HG03039 (cell line): ENCODE measurements around the gene TOR1A.
"Not testable (repeated sequence)": the region's sequence is repeated elsewhere in the genome, so short reads cannot be mapped to it uniquely, and the experiment has no call there.

Experiments
- ATAC-seq: cut with Tn5 transposase; IDR thresholded peaks from one replicate; pipeline ENCODE4 v1.9.1; 2021; ENCODE audit warnings: mild to moderate bottlenecking, moderate library complexity; ENCODE audit not compliant: unreplicated experiment

The TOR1A gene

DNA sequence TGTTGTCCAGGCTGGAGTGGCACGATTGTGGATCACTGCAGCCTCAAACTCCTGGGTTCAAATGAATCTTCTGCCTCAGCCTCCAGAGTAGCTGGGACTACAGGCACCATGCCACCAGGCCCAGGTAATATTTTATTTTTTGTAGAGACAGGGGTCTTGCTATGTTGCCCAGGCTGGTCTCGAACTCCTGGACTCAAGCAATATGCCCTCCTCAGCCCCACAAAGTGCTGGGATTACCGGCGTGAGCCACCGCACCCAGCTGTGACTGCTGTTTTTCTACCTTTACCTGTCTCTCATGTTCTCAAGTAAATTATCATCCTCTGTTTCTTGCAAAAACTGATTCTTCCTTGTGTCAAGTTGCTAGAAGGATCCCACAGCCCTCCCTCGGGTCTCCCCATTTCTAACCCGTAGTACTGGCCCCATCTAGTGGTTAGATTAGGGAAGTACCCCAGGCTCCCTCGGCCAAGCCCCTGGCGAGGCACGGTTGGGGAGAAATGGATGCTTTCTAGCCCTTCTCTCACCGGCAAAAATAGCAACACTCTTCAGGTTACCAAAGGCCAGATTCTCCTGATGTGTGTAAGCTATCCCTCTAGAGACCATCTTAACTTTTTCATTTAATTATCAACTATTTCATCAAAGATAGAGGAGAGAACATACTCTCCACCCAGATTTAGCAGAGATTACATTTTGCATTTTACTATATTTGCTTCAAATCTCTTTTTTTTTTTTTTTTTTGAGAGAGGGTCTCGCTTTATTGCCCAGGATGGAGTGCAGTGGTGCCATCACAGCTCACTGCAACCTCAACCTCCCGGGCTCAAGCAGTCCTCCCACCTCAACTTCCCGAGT lies 40.2 kb downstream of the TOR1A start:
- ATAC-seq: no peak

DNA sequence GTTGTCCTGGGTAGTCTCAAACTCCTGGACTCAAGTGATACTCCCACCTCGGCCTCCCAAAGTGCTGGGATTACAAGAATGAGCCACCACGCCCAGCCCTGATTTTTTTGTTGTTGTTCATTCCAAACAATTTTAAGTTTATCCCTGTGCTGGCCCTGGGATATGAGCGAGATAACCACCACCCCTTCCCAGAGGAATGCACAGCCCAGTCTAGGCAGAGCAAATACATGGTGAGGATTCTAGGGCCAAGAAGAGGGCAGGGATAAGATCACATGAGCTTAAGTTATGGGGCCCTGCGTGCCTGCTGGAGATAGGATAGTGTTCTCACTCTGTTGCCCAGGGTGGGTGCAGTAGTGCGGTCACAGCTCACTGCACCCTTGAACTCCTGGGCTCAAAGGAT lies 42.0 kb downstream of the TOR1A start:
- ATAC-seq: no peak

DNA sequence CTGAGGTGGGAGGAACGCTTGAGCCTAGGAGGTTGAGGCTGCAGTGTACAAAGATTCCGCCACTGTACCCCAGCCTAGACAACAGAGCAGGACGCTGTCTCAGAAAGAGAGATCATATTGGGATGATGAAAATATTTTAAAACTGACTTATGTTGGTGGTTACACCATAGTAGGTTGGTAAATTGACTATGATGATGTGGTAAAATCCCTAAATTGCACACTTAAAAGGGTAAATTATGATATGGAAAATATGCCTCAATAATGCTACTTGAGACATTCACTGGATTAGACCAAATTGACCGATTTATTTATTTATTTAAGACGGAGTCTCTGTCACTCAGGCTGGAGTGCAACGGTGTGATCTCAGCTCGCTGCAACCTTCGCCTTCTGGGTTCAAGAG lies 42.8 kb downstream of the TOR1A start:
- no peak for ATAC-seq

DNA sequence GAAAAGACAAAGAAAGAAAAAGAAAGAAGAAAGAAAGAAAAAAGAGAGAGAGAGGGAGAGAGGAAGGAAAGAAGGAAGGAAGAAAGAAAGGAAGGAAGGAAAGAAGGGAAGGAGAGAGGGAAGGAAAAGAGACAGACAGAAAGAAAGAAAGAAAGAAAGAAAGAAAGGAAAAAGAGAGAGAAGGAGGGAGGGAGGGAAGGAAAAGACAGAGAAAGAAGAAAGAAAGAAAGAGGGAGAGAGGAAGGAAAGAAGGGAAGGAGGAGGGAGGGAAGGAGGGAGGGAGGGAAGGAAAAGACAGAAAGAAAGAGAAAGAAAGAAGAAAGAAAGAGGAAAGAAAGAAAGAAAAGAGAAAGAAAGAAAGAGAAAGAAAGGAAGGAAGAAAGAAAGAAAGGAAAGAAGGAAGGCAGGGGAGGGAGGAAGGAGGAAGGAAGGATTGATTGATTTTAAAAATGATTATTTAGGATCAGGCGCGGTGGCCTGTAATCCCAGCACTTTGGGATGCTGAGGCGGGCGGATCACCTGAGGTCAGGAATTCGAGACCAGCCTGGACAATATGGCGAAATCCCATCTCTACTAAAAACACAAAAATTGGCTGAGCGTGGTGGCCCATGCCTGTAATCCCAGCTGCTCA lies 44.3 kb downstream of the TOR1A start:
- no peak for ATAC-seq

DNA sequence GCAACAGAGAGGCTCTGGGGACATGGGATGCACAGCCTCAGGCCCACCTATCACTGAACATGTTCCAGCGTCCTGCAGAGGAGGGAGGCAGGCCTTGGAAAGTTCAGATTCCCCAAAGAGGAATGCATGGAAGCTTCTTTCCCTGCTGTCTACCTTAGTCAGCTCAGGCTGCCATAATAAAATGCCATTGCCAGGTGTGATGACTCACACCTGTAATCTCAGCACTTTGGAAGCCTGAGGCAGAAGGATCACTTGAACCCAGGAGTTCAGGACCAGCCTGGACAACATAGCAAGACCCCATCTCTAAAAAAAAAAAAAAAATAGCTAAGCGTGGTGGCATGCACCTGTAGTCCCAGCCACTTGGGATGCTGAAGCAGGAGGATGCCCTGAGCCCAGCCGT lies 45.5 kb downstream of the TOR1A start:
- ATAC-seq: no peak

DNA sequence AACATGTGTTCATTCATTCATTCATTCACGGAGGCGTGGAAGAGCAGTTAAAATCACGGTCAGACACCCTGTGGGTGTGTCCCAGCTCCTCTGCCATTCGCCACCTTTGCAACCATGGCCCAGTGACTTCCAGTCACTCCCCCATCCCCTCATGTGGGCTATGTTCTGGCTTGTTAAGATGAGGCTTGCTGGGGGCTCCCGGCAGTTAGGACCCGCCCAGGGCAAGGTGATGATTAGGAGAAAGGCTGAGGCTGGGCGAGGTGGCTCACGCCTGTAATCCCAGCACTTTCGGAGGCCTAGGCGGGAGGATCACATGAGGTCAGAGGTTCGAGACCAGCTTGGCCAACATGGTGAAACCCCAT lies 46.2 kb downstream of the TOR1A start:
- no peak for ATAC-seq

DNA sequence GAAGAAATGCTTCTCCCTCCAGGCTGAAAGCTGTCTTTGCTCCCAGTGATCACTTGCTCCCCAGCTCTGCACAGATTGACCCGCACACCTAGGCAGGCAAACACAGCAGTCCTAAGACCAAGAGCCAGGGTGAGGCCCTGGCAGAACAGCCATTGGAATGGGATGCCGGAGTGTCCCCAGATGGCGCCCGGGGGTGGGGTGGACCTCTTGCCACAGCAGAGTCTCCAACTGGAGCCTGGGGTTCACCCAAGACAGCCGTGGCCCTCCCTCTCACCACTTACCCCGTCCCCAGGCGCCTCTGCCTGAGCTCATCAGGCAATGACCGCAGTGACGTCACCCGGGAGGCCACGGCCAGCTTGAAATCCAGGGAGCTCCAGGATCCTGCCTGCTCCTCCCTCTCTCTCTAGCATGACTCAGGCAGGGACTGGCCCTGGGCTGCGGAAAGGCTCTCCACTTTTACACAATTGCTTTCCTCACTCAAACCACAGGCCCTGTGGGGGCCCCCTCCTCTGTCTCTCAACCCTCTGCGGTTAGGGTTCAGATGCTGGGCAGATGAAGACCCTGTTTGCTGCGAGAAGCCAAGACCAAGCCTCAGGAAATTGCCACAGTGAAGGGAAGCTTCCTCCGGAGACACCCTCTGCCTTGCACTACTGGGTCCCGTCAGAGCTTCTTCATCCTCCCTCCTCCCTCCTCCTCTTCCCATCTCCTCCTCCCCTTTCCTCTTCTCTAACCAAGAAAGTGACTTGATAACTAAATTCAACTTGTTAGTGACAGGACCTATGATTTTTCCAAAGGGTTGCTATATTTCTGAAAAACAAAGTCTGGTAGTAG lies 46.8 kb downstream of the TOR1A start:
- ATAC-seq: no peak

DNA sequence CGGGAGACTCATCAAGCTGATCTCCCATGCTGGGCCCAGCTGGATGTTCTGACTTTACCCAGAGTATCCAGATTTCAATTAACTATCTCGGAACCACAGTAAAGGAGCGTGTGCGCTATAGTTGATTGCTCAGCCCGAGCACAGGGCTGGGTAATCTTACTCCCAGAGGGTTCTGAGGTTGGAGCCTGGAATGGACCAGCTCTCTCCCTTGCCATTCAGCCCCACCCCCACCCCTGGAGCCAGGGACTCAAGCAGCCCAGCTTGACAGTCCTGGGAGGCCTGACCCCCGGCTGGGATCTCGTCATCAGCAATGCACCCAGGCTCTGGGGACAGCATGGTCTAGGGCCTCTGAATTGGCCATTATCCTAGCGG lies 47.4 kb downstream of the TOR1A start:
- no peak for ATAC-seq

DNA sequence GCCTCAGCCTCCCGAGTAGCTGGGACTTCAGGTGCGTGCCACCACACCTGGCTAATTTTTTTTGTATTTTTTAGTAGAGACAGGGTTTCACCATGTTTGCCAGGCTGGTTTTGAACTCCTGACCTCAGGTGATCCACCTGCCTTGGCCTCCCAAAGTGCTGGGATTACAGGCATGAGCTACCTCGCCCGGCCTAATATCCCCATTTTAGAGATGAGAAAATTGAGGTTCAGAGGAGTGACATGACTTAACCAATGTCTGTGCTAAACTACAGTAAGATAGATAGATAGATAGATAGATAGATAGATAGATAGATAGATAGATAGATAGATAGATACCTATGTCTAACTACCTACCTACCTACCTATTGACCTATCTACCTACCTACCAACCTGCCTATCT lies 47.8 kb downstream of the TOR1A start:
- ATAC-seq: not testable (repeated sequence)

DNA sequence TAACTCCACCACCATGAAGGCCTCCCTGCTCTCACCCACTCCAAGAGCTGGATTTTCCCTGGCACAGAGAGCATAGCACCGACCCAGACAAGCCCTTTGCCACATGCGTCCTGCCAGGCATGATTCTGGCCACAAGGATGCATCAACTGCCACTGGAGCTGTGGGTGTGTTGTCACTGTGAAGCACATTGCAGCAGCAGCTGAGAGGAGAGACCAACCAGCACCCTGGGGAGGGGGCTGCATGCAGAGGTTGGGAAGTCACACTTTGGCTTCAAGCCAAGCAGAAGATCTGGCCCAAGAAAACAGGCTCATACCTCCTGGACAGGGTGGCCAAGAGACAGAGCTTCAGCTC lies 48.5 kb downstream of the TOR1A start:
- ATAC-seq: no peak

DNA sequence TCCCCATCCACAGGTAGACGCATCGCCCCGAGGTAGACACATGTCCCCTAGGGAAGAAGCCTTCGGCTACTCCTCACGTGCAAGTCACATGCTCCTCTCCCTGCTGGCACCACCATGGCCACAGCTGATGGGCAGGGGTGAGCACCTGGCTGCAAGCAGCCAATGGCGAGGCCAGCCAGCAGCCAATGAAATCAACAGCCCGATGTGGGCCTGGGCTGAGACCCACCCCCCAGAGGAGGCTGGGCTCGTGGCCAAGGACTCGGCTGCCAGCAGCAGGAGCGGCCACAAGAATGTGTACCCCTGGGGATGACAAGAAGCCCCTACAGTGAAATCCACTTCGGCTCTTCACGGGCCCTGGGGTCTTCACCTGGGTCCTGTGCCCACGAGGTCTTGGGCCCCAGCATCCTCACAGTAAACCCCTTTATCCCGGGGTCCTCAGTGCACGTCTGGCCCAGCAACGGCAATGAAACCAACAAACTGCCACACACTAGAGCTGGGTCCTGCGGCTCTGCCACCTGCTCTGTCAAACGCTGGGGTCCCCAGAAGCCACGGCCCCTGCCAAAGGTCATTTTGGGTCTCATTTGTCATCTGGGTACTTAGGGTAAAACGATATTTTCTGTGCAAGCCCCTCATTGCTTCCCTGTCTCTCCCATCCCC lies 49.0 kb downstream of the TOR1A start:
- ATAC-seq: no peak

DNA sequence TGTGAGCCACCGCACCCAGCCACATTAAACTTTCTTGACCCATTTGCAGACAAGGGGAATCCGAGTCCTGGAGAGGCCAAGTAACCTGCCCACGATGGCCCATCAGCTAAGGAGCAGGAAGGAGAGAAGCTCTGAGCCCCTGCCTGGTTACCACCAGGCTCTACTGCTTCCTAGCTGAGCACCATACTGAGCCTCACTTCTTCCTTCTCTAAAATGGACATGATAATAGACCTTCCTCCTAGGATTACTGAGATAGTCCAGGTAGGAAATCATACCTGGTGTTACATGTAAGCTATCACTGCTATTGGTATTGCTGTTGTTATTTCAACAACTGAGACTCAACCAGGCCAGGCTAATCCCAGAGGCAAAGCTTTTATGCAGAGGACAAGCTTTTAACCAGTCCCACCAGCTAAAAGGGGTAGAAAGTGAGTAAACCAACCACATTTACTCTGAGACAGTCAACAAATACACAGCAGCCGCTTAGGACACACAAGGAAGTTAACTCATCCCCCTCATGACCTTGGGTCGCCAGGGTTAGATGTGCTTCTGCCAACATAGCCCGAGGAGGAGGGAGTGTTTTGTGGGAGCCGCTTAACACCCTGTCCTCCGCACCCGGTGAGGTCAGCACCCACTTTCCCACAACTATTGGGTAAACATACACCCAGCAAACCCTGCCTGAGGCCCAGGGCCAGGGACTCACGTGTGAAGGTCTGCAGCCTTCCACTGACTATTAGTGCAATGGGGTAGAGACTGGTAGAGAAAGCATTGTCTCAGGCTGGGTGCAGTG lies 50.5 kb downstream of the TOR1A start:
- ATAC-seq: no peak

DNA sequence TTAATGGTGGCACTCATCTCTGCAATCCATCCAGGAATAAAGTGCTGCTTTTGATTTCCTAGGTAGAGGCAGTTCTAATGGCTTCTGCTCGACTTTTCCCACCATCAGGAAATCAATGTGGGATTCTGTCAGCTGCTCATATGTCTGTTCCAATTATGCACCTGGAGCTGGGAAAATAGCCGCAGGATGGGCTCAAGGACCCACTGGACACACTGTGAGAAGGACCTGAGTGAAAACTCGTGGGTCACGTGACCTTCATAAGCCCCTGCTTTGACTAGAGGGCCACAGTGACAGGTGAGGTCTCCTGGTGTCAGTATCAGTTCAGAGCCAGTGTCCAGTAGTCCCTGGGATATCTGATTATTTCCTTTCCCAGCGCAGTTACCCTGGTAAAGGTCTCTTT lies 53.2 kb downstream of the TOR1A start:
- ATAC-seq: no peak

DNA sequence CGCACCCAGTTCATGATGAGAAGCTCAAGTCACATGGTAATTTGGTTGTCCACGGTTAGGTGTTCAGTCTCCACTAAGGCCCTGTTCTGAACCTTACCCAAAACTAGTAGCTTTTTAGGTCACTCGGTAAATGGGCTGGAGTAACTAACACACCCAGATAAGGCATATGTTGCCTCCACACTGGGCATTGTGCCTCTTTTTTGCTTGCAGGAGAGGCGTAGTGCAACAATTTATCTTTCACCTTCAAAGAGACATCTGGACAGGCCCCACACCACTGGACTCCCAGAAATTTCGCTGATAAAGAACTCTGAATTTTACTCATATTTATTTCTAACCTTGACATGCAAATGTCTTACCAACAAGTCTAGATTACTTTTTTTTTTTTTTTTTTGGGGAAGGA lies 54.3 kb downstream of the TOR1A start:
- ATAC-seq: no peak

DNA sequence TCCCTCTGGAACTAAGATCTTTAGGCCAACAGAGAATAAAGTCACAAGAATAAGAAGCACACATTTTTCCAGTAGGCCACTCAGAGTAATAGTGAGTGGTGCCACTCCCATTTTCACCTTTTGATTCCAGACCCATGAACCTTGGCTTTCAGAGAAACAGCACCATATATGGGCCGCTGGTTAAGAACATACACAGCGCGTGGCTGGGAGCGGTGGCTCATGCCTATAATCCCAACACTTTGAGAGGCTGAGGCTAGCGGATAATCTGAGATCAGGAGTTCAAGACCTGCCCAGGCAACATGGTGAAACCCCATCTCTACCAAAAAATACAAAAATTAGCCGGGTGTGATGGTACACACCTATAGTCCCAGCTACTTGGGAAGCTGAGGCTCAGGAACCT lies 55.5 kb downstream of the TOR1A start:
- no peak for ATAC-seq

DNA sequence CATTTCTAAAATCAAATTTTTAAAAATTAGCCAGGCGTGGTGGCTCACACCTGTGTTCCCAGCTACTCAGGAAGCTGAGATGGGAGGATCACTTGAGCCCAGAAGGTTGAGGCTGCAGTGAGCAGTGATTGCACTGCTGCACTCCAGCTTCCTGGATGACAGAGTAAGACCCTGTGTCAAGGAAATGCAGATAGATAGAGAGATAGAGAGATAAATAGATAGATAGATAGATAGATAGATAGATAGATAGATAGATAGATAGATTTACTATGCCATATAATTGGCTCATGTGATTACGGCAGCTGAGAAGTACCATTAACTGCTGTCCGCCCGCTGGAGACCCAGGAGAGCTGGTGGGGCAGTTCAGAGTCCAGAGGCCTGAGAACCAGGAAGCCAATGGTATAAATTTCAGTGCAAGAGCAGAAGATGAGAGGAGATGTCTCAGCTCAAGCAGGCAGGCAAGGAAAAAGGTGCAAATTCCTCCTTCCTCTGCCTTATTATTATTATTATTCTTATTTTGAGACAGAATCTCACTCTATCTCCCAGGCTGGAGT lies 58.1 kb downstream of the TOR1A start:
- no peak for ATAC-seq

DNA sequence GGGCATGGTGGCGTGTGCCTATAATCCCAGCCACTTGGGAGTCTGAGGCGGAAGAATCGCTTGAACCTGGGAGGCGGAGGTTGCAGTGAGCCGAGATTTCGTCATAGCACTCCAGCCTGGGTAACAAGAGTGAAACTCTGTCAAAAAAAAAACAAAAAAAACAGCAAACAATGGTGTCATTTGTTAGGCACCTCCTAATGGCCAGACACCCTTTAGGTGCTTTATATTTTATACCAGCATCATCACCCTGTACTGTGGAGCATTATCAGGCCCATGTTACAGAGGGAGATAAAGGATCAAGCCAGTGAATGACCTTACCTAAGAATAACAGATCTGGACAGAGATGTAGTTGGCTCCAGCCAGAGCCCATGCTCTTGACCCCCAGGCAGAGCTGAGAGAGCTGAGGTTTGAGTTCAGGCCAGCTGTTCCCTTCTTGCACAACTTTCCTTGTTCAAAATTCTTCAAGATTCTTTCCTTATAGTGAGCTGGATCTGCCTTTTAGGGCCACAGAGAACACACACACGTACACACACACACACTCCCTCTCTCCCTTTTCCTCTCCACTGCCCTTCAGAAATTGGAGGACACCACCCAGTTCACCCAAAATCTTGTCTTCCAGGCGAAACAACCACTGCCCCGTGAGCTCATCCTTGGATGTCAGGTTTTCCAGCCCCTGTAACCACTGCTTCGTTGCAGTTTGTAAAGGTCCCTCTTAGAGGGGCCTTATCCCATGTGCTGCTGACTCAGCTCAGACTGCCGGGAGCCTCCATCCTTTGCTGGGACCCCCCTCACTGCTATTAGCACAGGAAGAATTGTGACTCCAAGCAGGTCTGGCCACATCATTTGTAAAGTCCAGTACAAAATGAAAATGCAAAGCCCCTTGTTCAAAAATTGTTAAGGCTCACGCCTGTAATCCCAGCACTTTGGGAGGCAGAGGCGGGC lies 60.7 kb downstream of the TOR1A start:
- no peak for ATAC-seq
